Keratinocyte (primary cell): ENCODE measurements around the gene ITPKB. TPM values are rescaled to one million over a fixed set of nuclear protein-coding genes. Genes with fewer than 3 reads are reported as not detected.
A peak's percentile ranks its signal among the peaks of the same experiment; 100 is the strongest.

ENCODE experiments used
- DNase-seq: peaks from one replicate; pipeline ENCODE4 v3.0.0-alpha.2; 2011; ENCODE audit warnings: low read depth, missing footprints, low spot score
- FAIRE-seq: peaks from 2 replicates; lab custom pipeline; 2011; peaks lifted over from hg19 to GRCh38; lab: Jason Lieb, UNC
- H2AFZ ChIP-seq: 2 replicates; pipeline ENCODE4 v1.6.0; 2012; ENCODE audit warnings: low read length, control low read depth, inconsistent platforms; ENCODE audit not compliant: control insufficient read depth
- H3K27ac ChIP-seq: 2 replicates; pipeline ENCODE4 v1.5.1; 2011; ENCODE audit warnings: low read length; ENCODE audit not compliant: control insufficient read depth, insufficient read depth
- H3K27me3 ChIP-seq: 3 replicates; pipeline ENCODE4 v1.6.0; 2011; ENCODE audit warnings: low read length; ENCODE audit not compliant: control insufficient read depth, insufficient read depth; ENCODE audit errors: extremely low read depth
- H3K36me3 ChIP-seq, 2 experiments: 2 replicates in 1 of 2; 3 replicates in 1 of 2; pipeline ENCODE4 v1.5.1; 2011; ENCODE audit warnings: low read length in 2 of 2, mild to moderate bottlenecking in 1 of 2; ENCODE audit not compliant: control insufficient read depth in 2 of 2, insufficient read depth in 2 of 2; ENCODE audit errors: extremely low read depth in 1 of 2
- H3K4me1 ChIP-seq: 3 replicates; pipeline ENCODE4 v1.5.1; 2011; ENCODE audit warnings: low read length; ENCODE audit not compliant: control insufficient read depth, insufficient read depth; ENCODE audit errors: extremely low read depth
- H3K4me2 ChIP-seq: 3 replicates; pipeline ENCODE4 v1.6.0; 2011; ENCODE audit warnings: low read depth, low read length; ENCODE audit not compliant: control insufficient read depth, insufficient read depth; ENCODE audit errors: extremely low read depth
- H3K4me3 ChIP-seq, 3 experiments: fragments of 200-600 bp in 1 of 3; sonication (generic) in 1 of 3; 2 replicates in 2 of 3; 3 replicates in 1 of 3; pipeline ENCODE4 v1.5.1; 2011 to 2016; ENCODE audit warnings: low read length in 3 of 3, mild to moderate bottlenecking in 3 of 3, control low read depth in 2 of 3, inconsistent platforms in 1 of 3, low read depth in 1 of 3, mixed read lengths in 1 of 3, mixed run types in 1 of 3, moderate library complexity in 1 of 3; ENCODE audit not compliant: control insufficient read depth in 2 of 3, insufficient read depth in 2 of 3; ENCODE audit errors: extremely low read depth in 1 of 3
- H3K79me2 ChIP-seq: 2 replicates; pipeline ENCODE4 v1.6.0; 2012; ENCODE audit warnings: low read length; ENCODE audit not compliant: control insufficient read depth, insufficient read depth
- H3K9ac ChIP-seq: 3 replicates; pipeline ENCODE4 v1.6.0; 2011; ENCODE audit warnings: low read length; ENCODE audit not compliant: control insufficient read depth, insufficient read depth; ENCODE audit errors: extremely low read depth
- H3K9me1 ChIP-seq: 3 replicates; pipeline ENCODE4 v1.6.0; 2011; ENCODE audit warnings: low read length; ENCODE audit not compliant: control insufficient read depth, insufficient read depth; ENCODE audit errors: extremely low read depth
- H3K9me3 ChIP-seq: 2 replicates; pipeline ENCODE4 v1.5.1; 2012; ENCODE audit warnings: low read depth, low read length; ENCODE audit not compliant: control insufficient read depth
- H4K20me1 ChIP-seq: 3 replicates; pipeline ENCODE4 v1.6.0; 2011; ENCODE audit warnings: low read length; ENCODE audit not compliant: control insufficient read depth, insufficient read depth; ENCODE audit errors: extremely low read depth
- CTCF ChIP-seq, 3 experiments: IDR thresholded peaks in 1 of 3; conservative IDR thresholded peaks in 1 of 3; optimal IDR thresholded peaks in 1 of 3; 2 replicates in 2 of 3; 3 replicates in 1 of 3; pipeline versions ENCODE3 to v1.5.1; 2011; ENCODE audit warnings: low read length in 3 of 3, mild to moderate bottlenecking in 3 of 3, moderate library complexity in 2 of 3, control low read depth in 1 of 3, inconsistent platforms in 1 of 3; ENCODE audit not compliant: insufficient read depth in 2 of 3; ENCODE audit errors: extremely low read depth in 1 of 3
- EZH2 ChIP-seq: IDR thresholded peaks from one replicate; pipeline ENCODE4 v1.6.1; 2012; ENCODE audit warnings: inconsistent platforms, mild to moderate bottlenecking, low read length, moderate library complexity
- dilution Hi-C: fragments of 300-500 bp; cut with MboI; formaldehyde crosslinking; loops from one replicate; pipeline ENCODE4 v1.7.0; 2020; ENCODE audit warnings: low sequenced_read_pairs; ENCODE audit not compliant: extremely low pct_ligation_motif_present
- polyA plus RNA-seq, 5 experiments: library from polyadenylated mRNA; depleted of rRNA in 3 of 5; stranded (reverse) in 3 of 5; stranded (forward) in 1 of 5; unstranded in 1 of 5; fragments of >200 nt; gene quantifications; 1 replicate in 1 of 5; 2 replicates in 3 of 5; 3 replicates in 1 of 5; pipeline versions ENCODE4 v1.2.1 to v1.2.3, GENCODE V29; 2011 to 2012; ENCODE audit warnings: missing spikeins in 2 of 5, low read depth in 1 of 5, low replicate concordance in 1 of 5

Gene ITPKB
- polyA plus RNA-seq, 1 donor (not counting 4 experiments of a cell fraction or from before 2014, with no cell fraction given) = 3.2 TPM

GRCh38 chr1:226603022-226603857, 135.8 kb downstream of the ITPKB start:
- H3K4me3 ChIP-seq = peak overlapping the region in 1 of 3 experiments; percentile 12
- FAIRE-seq = no peak
- H3K27ac ChIP-seq = peak overlapping the region; percentile 27

DNA sequence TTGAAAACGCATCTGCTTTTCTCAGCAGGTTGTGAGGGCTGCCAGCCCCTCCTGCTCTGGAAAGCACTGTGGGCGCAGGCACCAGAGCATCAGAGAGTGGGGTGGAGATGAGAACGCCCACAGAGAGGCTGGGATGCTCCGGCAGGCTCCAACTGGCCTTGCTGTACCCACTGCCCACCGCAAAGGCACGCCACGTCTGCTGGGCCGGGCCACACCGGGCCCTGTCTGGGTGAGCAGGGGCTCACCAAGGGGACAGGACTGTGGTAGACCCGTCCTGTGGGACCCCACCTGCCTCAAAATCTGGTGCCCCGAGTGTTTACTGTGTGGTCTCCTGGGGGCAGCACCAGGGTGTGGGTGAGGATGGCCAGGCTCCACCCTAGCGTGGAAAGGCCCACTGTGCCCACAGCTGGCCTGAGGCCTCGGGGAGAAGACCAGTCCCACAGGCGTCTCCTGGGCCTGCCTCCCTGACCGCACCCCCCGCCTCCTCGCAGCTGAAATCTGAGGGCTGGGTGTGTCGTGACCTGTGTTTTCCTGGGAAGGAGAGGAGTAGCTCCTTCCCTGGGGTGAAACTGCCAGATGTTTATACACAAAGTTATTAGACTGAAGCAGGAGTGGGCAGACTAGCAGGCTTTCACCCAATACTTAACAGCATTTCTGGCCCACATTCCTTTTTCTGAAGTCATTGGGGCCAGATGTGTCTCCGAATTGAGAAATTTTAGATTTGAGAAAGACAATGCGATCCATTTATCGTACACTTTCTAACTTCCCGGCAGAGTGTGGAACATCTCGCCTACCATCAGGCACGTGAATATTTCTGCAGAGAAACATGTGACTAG, 136.7 kb downstream of the ITPKB start:
- Histone ChIP-seq H3K4me1 (peaks cover 17% of the 10 kb centered on the region), H3K27me3 (peaks cover 2% of the 10 kb centered on the region), H2AFZ (peak overlapping the region; percentile 36), H3K9me3 (no peaks in the 10 kb centered on the region), H3K4me2 (peak overlapping the region; percentile 80), H4K20me1 (no peaks in the 10 kb centered on the region), H3K79me2 (no peaks in the 10 kb centered on the region), H3K36me3 (no peaks in the 10 kb centered on the region), H3K9ac (peak overlapping the region; percentile 33), H3K9me1 (peaks cover 3% of the 10 kb centered on the region), H3K4me3 (peak overlapping the region in 1 of 3 experiments; percentile 12), H3K27ac (peak overlapping the region; percentile 27)
- FAIRE-seq (peak; percentile 87), DNase-seq (peak; percentile 26)
- dilution Hi-C loops = no loop called here
- TF ChIP-seq CTCF (optimal IDR thresholded peaks at IDR 0.05 in 1 of 3, IDR thresholded peaks at IDR 0.05 in 1 of 3, conservative IDR thresholded peaks at IDR 0.05 in 1 of 3; ENCODE audit: extremely low read depth in 1 of 3, insufficient read depth in 2 of 3, low read length in 3 of 3) (no peak), EZH2 (no peak)

More at GRCh38 chr1:226603022-226603857, 135.8 kb downstream of the ITPKB start:
- dilution Hi-C loops = no loop called here
- Histone ChIP-seq H3K4me1 (peaks cover 17% of the 10 kb centered on the region), H4K20me1 (no peaks in the 10 kb centered on the region), H2AFZ (peak overlapping the region; percentile 77), H3K79me2 (no peaks in the 10 kb centered on the region), H3K9me3 (no peaks in the 10 kb centered on the region), H3K36me3 (no peaks in the 10 kb centered on the region), H3K9me1 (peaks cover 3% of the 10 kb centered on the region), H3K9ac (peak overlapping the region; percentile 33), H3K4me2 (peak overlapping the region; percentile 80), H3K27me3 (no peaks in the 10 kb centered on the region)
- TF ChIP-seq CTCF (optimal IDR thresholded peaks at IDR 0.05 in 1 of 3, IDR thresholded peaks at IDR 0.05 in 1 of 3, conservative IDR thresholded peaks at IDR 0.05 in 1 of 3; ENCODE audit: extremely low read depth in 1 of 3, insufficient read depth in 2 of 3, low read length in 3 of 3) (no peak), EZH2 (no peak)
- DNase-seq = peak; percentile 5
